Activated B cell treated with CpG ODN at 0.5 μM for 24 hours (primary cell): ENCODE data around the gene OLFM3. TPM values are rescaled to one million over a fixed set of nuclear protein-coding genes. Genes with fewer than 3 reads are reported as not detected.

Experiments
- ATAC-seq: fragments of 200-7000 bp; cut with Tn5 transposase; one replicate; pipeline ENCODE4 v1.10.0; 2021; ENCODE audit warnings: low read depth, mild to moderate bottlenecking, moderate library complexity
- CTCF ChIA-PET: fragments of 350-600 bp; sonication (Branson Sonifier 250); formaldehyde crosslinking; loops from one replicate; lab custom pipeline; 2021; ENCODE audit warnings: antibody characterized with exemption; lab: Charles Lee
- POLR2A ChIA-PET: fragments of 350-600 bp; sonication (Branson Sonifier 250); formaldehyde crosslinking; loops from one replicate; lab custom pipeline; 2021; ENCODE audit warnings: antibody characterized with exemption; lab: Charles Lee
- DNase-seq: peaks from one replicate; pipeline ENCODE4 v3.0.0; 2022
- H3K27ac Mint-ChIP-seq: one replicate; pipeline ENCODE4 v1.8.0; 2020; ENCODE audit warnings: mixed read lengths
- H3K27me3 Mint-ChIP-seq: one replicate; pipeline ENCODE4 v1.8.0; 2021; ENCODE audit warnings: mixed read lengths
- H3K36me3 Mint-ChIP-seq: one replicate; pipeline ENCODE4 v1.8.0; 2021; ENCODE audit warnings: low read depth, mixed read lengths
- H3K4me1 Mint-ChIP-seq: one replicate; pipeline ENCODE4 v1.8.0; 2021; ENCODE audit warnings: mixed read lengths
- H3K4me3 Mint-ChIP-seq: one replicate; pipeline ENCODE4 v1.8.0; 2020; ENCODE audit warnings: mild to moderate bottlenecking, mixed read lengths
- H3K9me3 Mint-ChIP-seq: one replicate; pipeline ENCODE4 v1.8.0; 2020; ENCODE audit warnings: mixed read lengths
- CTCF ChIP-seq: fragments of 200-600 bp; IDR thresholded peaks from one replicate; pipeline ENCODE4 v1.8.0; 2022; ENCODE audit warnings: antibody characterized with exemption, mild to moderate bottlenecking
- intact Hi-C: fragments of 100-400 bp; cut with micrococcal nuclease; formaldehyde crosslinking; loops from one replicate; pipeline ENCODE4 v1.15.1; 2024
- total RNA-seq: library from RNA; stranded (reverse); gene quantifications from 2 replicates; pipeline ENCODE4 v1.2.3, GENCODE V29; 2022

Gene OLFM3
- total RNA-seq, 1 donor from 2014 or later = not detected

- Mint-ChIP-seq H3K4me1 (no peaks in the 10 kb centered on the region), H3K27ac (no peak overlapping the region), H3K9me3 (no peaks in the 10 kb centered on the region), H3K4me3 (no peak overlapping the region), H3K36me3 (no peaks in the 10 kb centered on the region), H3K27me3 (no peaks in the 10 kb centered on the region)
- POLR2A ChIA-PET = no interaction called here
- no peak for TF ChIP-seq CTCF
- CTCF ChIA-PET = no interaction called here
- intact Hi-C loops = no loop called here
- ATAC-seq (no peak), DNase-seq (no peak)
Observed at GRCh38 chr1:101918277-101918676, 78.4 kb downstream of the OLFM3 start.

- no peak overlapping the region for H3K4me3 Mint-ChIP-seq
- intact Hi-C loops = no loop called here
- no peaks in the 10 kb centered on the region for H3K36me3 Mint-ChIP-seq
- H3K27ac Mint-ChIP-seq = no peak overlapping the region
- no peaks in the 10 kb centered on the region for H3K4me1 Mint-ChIP-seq
- no peak for ATAC-seq
- ChIA-PET POLR2A (no interaction called here), CTCF (no interaction called here)
- TF ChIP-seq CTCF = no peak
- DNase-seq = no peak
- H3K27me3 Mint-ChIP-seq = no peaks in the 10 kb centered on the region
- no peaks in the 10 kb centered on the region for H3K9me3 Mint-ChIP-seq
Observed at GRCh38 chr1:101915597-101915996, 81.1 kb downstream of the OLFM3 start.

- no peak overlapping the region for H3K4me3 Mint-ChIP-seq
- no peaks in the 10 kb centered on the region for H3K4me1 Mint-ChIP-seq
- DNase-seq (no peak), ATAC-seq (no peak)
- no peak overlapping the region for H3K27ac Mint-ChIP-seq
- H3K36me3 Mint-ChIP-seq = no peaks in the 10 kb centered on the region
- POLR2A ChIA-PET = no interaction called here
- no peak for TF ChIP-seq CTCF
- intact Hi-C loops = no loop called here
- H3K9me3 Mint-ChIP-seq = no peaks in the 10 kb centered on the region
- CTCF ChIA-PET = no interaction called here
- no peaks in the 10 kb centered on the region for H3K27me3 Mint-ChIP-seq
Observed at GRCh38 chr1:101914473-101915242, 82.1 kb downstream of the OLFM3 start.

GRCh38 chr1:101911894-101912293 is 84.8 kb downstream of the OLFM3 start:
- POLR2A ChIA-PET = no interaction called here
- H3K36me3 Mint-ChIP-seq = no peaks in the 10 kb centered on the region
- intact Hi-C loops = no loop called here
- no peaks in the 10 kb centered on the region for H3K27me3 Mint-ChIP-seq
- CTCF ChIA-PET = no interaction called here
- H3K4me1 Mint-ChIP-seq = no peaks in the 10 kb centered on the region
- DNase-seq (no peak), ATAC-seq (no peak)
- H3K27ac Mint-ChIP-seq = no peak overlapping the region
- TF ChIP-seq CTCF = no peak
- H3K4me3 Mint-ChIP-seq = no peak overlapping the region
- no peaks in the 10 kb centered on the region for H3K9me3 Mint-ChIP-seq

GRCh38 chr1:101908980-101909379 is 87.7 kb downstream of the OLFM3 start:
- Mint-ChIP-seq H3K9me3 (no peaks in the 10 kb centered on the region), H3K27ac (no peak overlapping the region), H3K27me3 (no peaks in the 10 kb centered on the region), H3K4me1 (no peaks in the 10 kb centered on the region), H3K4me3 (no peak overlapping the region), H3K36me3 (no peaks in the 10 kb centered on the region)
- no peak for TF ChIP-seq CTCF
- POLR2A ChIA-PET = no interaction called here
- CTCF ChIA-PET = no interaction called here
- ATAC-seq (no peak), DNase-seq (no peak)
- intact Hi-C loops = no loop called here
